M059J (cell line): ENCODE measurements around the gene FAM53B. TPM values are rescaled to one million over a fixed set of nuclear protein-coding genes. Genes with fewer than 3 reads are reported as not detected.
A peak's percentile ranks its signal among the peaks of the same experiment; 100 is the strongest.

ENCODE experiments used
- DNase-seq: peaks from one replicate; pipeline ENCODE4 v3.0.0-alpha.2; 2012; ENCODE audit warnings: low read depth
- total RNA-seq: library from RNA; depleted of rRNA; stranded (reverse); fragments of >200 nt; shearing (Covaris generic); gene quantifications from 2 replicates; pipeline ENCODE4 v1.2.3, GENCODE V29; 2014

FAM53B gene
- total RNA-seq, 1 experiment from 2014 or later: 16.7 TPM

DNA sequence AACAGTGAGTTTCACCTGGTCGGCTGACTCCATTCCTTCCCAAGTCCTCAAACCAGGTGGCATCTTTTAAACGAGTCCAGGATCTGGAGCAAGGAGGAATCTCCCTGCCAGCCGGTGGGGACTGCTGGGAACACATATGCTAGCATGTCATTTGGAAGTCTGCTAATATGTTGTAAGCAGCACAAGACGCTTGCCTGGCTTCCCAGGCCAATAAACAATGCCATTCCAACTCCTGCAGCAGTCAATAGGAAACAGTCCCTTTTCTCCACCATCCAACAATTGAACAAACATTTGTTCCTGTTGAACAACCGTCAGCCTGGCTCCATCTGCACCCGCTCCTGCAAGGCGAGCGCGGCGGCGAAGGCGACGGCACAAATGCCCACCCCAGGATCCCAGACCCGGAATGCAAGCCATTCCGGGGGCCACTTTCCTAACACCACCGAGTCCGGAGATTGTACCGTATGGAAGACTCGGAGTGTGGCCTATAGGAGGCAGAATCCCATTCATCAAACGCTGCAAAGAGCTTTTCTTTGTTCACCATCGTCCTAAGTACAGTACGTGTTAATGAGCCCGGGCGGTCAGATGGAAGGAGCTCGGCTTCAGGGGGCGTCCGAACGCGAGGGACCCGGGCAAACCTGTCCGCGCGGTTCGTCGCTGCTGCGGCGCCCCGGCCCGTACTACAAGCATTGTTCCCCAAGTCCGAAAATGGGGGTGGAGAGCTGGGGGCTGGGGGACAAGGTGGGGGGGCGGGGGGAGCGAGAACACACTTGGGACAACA lies 1.6 kb downstream of the FAM53B start:
- DNase-seq: no peak

DNA sequence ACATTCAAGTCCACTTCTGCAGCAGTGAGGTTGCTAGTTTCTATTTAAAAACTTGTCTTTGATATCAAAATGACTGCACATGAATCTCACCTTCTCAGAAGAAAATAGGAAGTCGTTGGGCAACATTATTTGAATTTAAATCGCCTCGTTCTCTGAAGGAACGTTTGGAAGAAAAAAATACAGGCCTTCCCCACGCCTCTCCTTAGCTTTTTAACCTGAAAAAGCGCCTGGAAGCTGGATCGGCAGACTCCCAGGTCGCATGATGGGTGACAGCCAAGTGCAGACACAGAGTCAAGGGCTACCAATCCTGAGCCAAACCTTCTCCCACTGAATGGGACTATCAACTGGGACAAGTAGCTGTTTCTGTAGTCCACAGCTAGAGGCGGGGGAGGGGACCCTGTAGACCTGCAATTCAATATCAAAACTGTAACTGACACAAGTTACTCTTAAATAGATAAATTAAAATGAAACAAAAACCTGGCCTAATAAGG lies 2.2 kb downstream of the FAM53B start:
- no peak for DNase-seq

DNA sequence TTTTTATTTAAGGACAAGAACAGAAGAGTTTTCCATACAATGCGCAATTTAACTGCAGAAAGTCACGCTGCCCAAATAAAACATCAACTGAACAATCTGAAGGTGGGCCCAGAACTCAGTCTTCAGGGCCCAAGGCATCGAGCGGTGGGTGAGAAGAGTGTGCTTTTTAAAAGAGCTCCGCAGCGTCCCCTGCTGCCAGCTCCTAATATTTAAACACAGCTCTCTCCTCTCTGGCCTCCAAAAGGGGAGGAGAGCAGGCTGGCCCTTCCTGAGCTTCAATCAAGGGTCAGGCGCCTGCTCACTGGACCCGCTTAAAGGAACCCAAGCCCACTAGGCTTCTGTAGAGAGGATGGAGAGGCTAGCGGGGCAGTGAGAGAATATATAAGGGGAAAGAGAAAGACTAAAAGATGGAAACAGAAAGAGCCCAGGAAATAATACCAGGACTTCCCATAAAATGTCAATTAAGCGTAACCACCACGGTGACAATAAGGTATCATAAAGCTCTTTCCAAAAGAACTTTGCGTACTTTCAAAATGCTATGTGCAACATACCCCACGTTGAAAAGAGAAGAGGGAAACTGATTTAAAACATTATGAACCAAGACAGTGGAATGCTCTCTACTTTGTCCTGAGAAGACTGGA lies 2.8 kb downstream of the FAM53B start:
- DNase-seq: peak; percentile 75

GRCh38 chr10:124740369-124741280 lies 3.6 kb downstream of the FAM53B start:
- peak; percentile 75 for DNase-seq

DNA sequence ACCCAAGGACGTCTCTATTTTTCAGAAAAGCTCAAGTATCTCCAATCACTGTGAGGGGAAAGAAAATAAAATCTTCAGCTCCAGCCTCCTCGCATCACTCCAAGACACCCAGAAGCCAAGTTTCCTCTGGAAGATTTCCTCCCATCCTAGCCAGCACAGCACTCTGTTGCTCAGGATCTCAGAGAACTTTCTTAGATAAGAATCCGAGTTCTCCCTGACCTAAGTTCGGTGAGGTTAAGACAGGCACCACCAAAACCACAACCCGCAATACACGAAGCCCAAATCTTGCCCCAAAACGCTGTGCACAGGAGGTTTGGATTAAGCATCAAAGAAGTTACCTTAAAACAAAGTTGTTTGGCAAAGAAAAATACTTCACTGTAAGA lies 4.2 kb downstream of the FAM53B start:
- peak; percentile 29 for DNase-seq

DNA sequence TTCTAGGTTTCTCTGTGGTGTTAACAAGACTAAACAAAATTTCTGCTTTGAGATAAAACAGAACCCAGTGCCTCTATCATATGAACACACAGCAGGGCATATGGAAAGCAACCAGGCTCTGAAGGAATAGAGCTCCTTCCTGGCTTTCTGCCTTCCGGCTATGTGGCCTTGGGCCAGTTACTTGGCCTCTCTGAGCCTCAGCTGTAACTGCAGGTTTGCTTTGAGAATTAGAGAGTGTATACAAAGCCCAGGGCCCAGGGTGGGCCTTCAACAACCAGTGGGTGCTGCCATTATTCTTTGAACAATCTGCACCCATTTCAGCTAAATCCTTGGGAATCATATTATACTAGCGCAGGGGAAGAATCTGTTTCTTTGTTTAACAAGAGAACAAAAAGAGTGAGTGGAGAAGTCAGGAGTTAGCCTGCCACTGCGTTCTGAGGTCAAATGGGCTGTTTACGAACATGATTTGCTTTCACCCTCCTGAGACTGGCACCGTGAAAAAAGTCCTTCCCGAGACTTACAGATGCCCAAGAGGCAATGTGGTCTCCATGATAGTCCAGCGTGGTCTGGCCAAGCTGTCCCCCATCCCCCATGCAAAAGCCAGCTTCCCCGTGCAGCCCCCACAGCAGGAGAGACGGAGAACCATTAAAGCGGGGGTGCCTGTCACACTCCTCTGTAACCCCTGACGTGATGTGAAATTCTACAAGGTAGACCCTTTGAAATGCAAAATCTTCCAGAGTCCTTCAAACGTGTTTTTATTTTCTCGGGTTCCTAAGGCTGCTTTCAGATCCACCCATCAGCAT lies 4.9 kb downstream of the FAM53B start:
- DNase-seq: no peak

DNA sequence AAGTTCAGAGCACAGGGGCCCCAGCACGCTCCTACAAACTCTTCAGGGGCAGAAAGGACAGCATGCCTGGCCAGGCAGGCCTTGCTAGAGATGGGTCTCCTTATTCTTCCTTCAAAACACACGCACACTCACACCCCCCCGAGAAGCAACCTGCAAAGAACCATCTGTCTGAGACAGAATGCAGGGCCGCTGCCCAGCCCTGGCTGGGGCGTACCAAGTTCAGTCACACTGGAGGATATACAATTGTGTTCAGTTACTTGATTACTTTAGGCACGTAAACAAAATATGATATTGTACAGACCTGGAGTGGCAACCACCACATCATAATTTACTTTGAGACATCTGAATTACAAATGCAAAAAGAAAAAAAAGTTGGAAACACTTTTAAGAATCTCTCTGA lies 5.7 kb downstream of the FAM53B start:
- DNase-seq: no peak

DNA sequence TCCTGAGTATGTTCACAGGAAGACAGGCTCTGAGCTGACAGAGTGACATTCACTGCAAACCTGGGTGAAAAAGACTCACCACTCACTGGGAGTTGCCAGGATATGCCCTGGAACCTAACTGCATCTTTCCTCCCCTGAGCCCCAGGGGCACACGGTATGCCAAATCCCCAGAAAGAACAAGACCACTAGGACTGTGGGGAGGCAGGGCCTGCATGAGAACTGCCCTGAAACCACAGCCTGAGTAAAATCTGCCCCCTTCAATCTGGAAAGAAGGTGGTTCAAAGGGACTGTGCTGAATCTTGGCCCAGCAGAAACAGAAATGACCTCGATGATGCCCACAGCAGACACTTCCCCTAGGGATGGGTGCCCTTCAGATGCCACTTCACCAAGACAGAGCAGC lies 6.5 kb downstream of the FAM53B start:
- DNase-seq: no peak

DNA sequence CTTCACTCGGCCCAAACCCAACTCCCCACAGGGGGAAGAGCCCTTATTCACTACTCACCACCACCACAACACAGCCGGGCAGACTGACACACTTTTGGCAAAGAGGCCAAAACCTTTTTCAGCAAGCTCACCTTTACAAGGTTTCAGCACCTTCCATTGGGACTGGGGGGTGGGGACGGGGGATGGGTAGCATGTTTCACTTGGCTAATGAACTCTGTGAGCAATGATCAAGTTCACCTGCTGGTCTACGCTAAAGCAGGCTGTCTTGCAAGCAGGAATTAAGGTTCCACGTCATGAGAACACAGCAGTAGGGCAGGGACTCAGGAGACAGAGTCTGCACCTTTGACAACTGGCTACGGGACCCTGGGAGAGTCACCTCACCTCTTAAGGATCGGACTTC lies 7.0 kb downstream of the FAM53B start:
- no peak for DNase-seq

DNA sequence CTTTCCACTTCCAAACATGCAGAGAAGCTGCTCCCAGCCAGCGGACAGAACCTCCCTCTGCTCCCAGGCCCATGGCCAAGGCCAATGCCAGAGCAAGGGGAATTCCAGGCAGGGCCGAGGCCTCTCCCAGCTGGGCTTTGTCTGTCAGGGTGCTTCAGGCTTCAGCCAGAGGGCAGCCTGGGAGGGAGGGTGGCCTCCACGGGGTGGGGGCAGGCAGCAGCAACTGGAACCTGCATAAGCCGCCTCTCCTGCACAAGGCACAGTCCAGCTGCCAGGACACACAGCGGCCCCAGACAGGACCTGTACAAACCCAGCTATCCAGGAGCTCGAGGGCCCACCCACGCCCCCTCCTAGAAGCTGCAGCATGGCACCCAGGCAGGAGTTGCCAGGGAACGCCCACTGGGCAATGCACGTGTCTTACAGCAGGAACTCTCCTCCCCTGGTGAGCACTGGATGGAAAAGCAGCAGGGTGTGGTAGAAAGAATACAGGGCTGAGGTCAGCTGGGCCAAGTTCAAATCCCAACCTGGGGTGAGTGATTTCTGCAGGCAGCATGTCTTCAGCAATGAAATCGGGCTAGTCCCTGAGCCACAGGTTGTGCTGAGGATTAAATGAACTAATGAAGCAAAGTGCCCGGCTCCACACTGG lies 7.6 kb downstream of the FAM53B start:
- no peak for DNase-seq

DNA sequence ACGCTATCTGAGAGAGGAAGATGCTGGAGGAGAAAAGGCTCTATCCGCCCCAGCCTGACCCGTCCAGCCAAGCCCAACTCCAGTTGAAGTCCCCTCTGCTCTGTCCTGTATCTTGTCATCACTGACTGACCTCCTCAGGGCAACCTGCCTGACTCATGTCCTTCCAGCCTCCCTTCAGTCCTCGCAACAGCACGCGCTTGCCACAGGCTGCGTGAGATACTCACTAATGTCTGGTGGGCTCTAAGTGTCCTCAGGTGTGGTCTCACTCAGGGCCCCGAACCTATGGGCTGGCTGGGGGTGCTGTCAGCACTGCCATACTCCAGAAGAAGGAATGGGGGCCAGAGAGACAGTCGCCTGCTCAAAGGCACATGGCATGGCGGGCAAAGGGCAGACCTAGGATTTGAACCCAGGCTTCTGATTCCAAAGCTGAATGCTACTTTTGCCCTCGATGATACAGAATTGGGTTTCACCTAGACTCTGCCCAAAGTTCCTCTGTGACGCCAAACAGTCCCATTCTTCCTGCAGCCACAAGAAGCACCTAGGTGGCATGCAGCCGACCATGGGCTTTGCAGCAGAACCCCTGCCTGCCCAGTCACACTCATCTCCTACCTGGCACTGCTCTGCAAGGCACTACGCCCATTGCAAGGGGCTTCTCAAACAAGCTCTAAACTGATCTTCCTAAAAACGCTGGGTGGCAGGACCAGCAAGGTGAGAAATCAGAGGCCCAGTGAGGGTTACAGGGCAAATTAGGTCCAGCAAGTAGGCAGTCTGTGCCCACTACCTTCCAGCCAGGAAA lies 8.5 kb downstream of the FAM53B start:
- DNase-seq: no peak

GRCh38 chr10:124734311-124735166 lies 9.6 kb downstream of the FAM53B start:
- DNase-seq: no peak

- no peak for DNase-seq
These were observed 10.5 kb downstream of the FAM53B start for GRCh38 chr10:124733571-124734245.

GRCh38 chr10:124732931-124733570 lies 11.1 kb downstream of the FAM53B start:
- no peak for DNase-seq

GRCh38 chr10:124731551-124731950 lies 12.6 kb downstream of the FAM53B start:
- no peak for DNase-seq

GRCh38 chr10:124730790-124731189 lies 13.4 kb downstream of the FAM53B start:
- DNase-seq: no peak

DNA sequence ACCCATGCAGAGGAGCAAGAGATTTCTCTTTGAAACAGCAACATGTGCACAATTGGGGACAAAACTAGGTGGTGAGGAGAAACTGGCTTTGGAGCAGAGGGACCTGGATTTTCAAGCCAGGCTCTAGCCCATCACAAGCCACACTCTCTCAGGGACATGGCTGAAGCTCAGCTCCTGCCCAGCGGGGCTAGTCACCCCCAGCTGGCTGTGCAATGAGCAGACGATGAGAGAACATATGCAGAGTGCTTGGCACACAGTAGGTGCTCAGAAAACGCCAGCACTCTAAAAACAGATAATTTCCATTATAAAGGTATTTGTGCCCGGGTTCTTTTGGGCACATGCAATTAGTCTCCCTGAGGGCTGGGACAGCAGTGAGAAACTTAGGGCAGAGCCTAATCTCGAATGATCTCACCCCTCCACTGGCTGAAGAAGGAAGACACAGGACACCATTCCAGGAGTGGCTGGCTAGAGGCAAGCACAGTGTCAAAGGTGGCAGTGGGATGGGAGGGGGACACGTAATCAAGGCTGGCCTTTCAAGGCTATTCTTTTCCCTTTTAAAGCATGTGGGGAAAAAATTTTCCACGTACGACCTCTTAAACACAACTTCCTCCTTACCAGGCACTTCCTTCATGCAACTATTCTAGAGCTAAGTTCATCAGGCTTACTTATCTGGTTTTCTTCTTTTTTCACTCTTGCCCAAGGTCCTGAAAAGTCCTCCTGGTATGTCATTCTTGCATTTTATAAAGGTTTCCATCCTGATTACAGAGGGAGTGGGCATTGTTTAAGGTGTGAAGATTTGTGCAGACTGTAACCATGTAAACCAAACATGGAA lies 15.1 kb downstream of the FAM53B start:
- no peak for DNase-seq
